GM12878 (cell line): ENCODE measurements around the gene OR5V1. TPM values are rescaled to one million over a fixed set of nuclear protein-coding genes. Genes with fewer than 3 reads are reported as not detected.

Source experiments
- ATAC-seq: fragments of 200-7000 bp; cut with Tn5 transposase; 3 replicates; pipeline ENCODE4 v1.9.1; 2020; ENCODE audit warnings: mild to moderate bottlenecking, moderate library complexity
- BruUV-seq: library from RNA; stranded (reverse); fragments of 400-500 nt; replicated peaks from 2 replicates; lab custom pipeline; 2021; lab: Mats Ljungman, UMichigan
- CTCF ChIA-PET: fragments of 300-600 bp; sonication (Branson Sonifier 250); formaldehyde crosslinking; extraction: SDS; loops from one replicate; lab custom pipeline; 2021; ENCODE audit warnings: inconsistent platforms; lab: Yijun Ruan, JAX
- POLR2A ChIA-PET: fragments of 350-600 bp; formaldehyde crosslinking; extraction: SDS; loops from one replicate; lab custom pipeline; 2021; ENCODE audit warnings: inconsistent platforms; lab: Charles Lee
- RAD21 ChIA-PET: fragments of 300-600 bp; sonication (Branson Sonifier 250); formaldehyde crosslinking; loops from one replicate; lab custom pipeline; 2023; ENCODE audit warnings: antibody characterized with exemption; ENCODE audit not compliant: unreplicated experiment; lab: Charles Lee
- SMC1A ChIA-PET: fragments of 300-600 bp; sonication (Branson Sonifier 250); formaldehyde crosslinking; loops from one replicate; lab custom pipeline; 2023; ENCODE audit not compliant: unreplicated experiment, uncharacterized antibody; lab: Charles Lee
- DNase-seq: peaks from one replicate; pipeline ENCODE4 v3.0.0-alpha.2; 2011; ENCODE audit warnings: low read depth, low spot score
- FAIRE-seq: peaks from 3 replicates; lab custom pipeline; 2011; peaks lifted over from hg19 to GRCh38; lab: Jason Lieb, UNC
- H2AFZ ChIP-seq: 2 replicates; pipeline ENCODE4 v1.6.0; 2011; ENCODE audit warnings: low read depth, low read length, control low read depth; ENCODE audit not compliant: control insufficient read depth
- H3K27ac ChIP-seq: 2 replicates; pipeline ENCODE4 v1.5.1; 2011; ENCODE audit warnings: control low read depth; ENCODE audit not compliant: control insufficient read depth, insufficient read depth
- H3K27me3 ChIP-seq, 2 experiments: replicated peaks in 1 of 2; 2 replicates each; pipeline versions ENCODE4 v1.6.0 to v1.6.1; 2011; ENCODE audit warnings: low read length in 1 of 2; ENCODE audit not compliant: control insufficient read depth in 2 of 2, insufficient read depth in 2 of 2
- H3K36me3 ChIP-seq, 2 experiments: 2 replicates each; pipeline ENCODE4 v1.5.1; 2011; ENCODE audit warnings: low read length in 1 of 2; ENCODE audit not compliant: control insufficient read depth in 2 of 2, insufficient read depth in 2 of 2
- H3K4me1 ChIP-seq: 2 replicates; pipeline ENCODE4 v1.6.1; 2011; ENCODE audit warnings: mild to moderate bottlenecking, low read length, moderate library complexity, mixed read lengths; ENCODE audit not compliant: control insufficient read depth, insufficient read depth
- H3K4me2 ChIP-seq: 2 replicates; pipeline ENCODE4 v1.6.0; 2011; ENCODE audit warnings: control low read depth; ENCODE audit not compliant: control insufficient read depth, insufficient read depth
- H3K4me3 ChIP-seq: fragments of 200-600 bp; sonication (generic); 2 replicates; pipeline ENCODE4 v1.5.1; 2016
- H3K79me2 ChIP-seq: 2 replicates; pipeline ENCODE4 v1.6.0; 2011; ENCODE audit warnings: low read length; ENCODE audit not compliant: control insufficient read depth, insufficient read depth
- H3K9ac ChIP-seq: 2 replicates; pipeline ENCODE4 v1.8.0; 2011; ENCODE audit warnings: low read length, control low read depth, mixed read lengths; ENCODE audit not compliant: control insufficient read depth, insufficient read depth
- H3K9me3 ChIP-seq: replicated peaks from 3 replicates; pipeline ENCODE4 v1.5.1; 2011; ENCODE audit warnings: mild to moderate bottlenecking, low read length; ENCODE audit not compliant: control insufficient read depth, insufficient read depth
- H4K20me1 ChIP-seq: 2 replicates; pipeline ENCODE4 v1.6.0; 2011; ENCODE audit not compliant: control insufficient read depth, insufficient read depth
- HDAC6 ChIP-seq: fragments of 200-600 bp; sonication (generic); IDR thresholded peaks from one replicate; pipeline ENCODE4 v1.8.0; 2017; ENCODE audit warnings: antibody characterized with exemption; ENCODE audit not compliant: unreplicated experiment
- KAT2A ChIP-seq: conservative IDR thresholded peaks from 2 replicates; pipeline ENCODE4 v1.6.1; 2011; ENCODE audit warnings: low read depth, low read length; ENCODE audit not compliant: control insufficient read depth
- RFX5 ChIP-seq: IDR thresholded peaks from 2 replicates; pipeline ENCODE4 v1.6.1; 2011; ENCODE audit warnings: low read depth, low read length, improper control_type of control experiment
- ZNF622 ChIP-seq: fragments of 450-650 bp; IDR thresholded peaks from 2 replicates; pipeline ENCODE4 v1.6.1; 2017; ENCODE audit warnings: mild to moderate bottlenecking, inconsistent platforms
- WGBS: methylation state at CpG from one replicate; pipeline ENCODE4 v1.1.6; 2016; ENCODE audit warnings: low lambda C conversion rate; ENCODE audit not compliant: insufficient replicate concordance, insufficient coverage; ENCODE audit errors: missing lambda C conversion rate; 5-methylcytosine and 5-hydroxymethylcytosine counted together
- in situ Hi-C: fragments of 300-500 bp; cut with MboI; formaldehyde crosslinking; loops from 9 replicates; pipeline ENCODE4 v1.14.3; 2018; ENCODE audit warnings: mixed read lengths
- intact Hi-C: fragments of 100-400 bp; cut with micrococcal nuclease; formaldehyde crosslinking; loops from one replicate; pipeline ENCODE4 v1.14.2; 2022; ENCODE audit not compliant: unreplicated experiment
- polyA plus RNA-seq, 11 experiments: library from polyadenylated mRNA; depleted of rRNA in 4 of 11; unstranded in 6 of 11; stranded (reverse) in 5 of 11; fragments of >200 nt; fragmentation: Nextera tagmentation in 4 of 11; fragmentation: Illumina TruSeq in 1 of 11; extraction: Ambion mirVana in 4 of 11; extraction: Trizol in 1 of 11; gene quantifications; 1 replicate in 1 of 11; 2 replicates in 10 of 11; pipeline versions ENCODE4 v1.2.1 to v1.2.3, GENCODE V29; 2011 to 2016; ENCODE audit warnings: inconsistent platforms in 2 of 11, missing spikeins in 2 of 11, low read depth in 1 of 11
- total RNA-seq, 4 experiments: library from RNA; depleted of rRNA in 3 of 4; stranded (reverse); fragments of >200 nt in 3 of 4; fragmentation: Illumina TruSeq in 1 of 4; extraction: Trizol in 1 of 4; gene quantifications; 2 replicates each; pipeline versions ENCODE4 v1.2.1 to v1.2.3, GENCODE V29; 2013 to 2021
- TF ChIP-seq, protein P1 (sequence below): fragments of 450-650 bp; IDR thresholded peaks from 2 replicates; pipeline ENCODE4 v1.6.1; 2017; ENCODE audit warnings: mild to moderate bottlenecking, moderate library complexity

Gene OR5V1
- total and polyA plus RNA-seq, 10 of the 15 experiments (the other 5 are each of a cell fraction or from before 2014, with no cell fraction given), result not detected

DNA sequence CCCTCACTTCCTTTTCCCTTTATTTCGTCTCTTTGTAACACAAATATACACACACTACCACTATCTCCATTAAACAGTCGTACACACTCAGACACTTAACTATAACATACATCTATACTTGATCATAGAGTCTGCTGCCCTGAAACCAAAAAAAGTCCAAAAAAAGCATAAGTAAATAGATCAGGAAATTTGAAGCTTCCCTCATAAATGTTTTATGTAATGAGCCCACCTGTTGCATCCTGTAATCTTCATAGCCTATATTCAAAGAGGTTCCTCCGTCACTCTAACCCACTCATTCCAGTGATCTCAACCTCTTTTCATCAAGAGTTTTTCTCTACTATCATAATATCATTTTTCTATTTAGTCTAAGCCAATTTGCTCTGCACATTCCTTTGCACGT is 19.9 kb upstream of the OR5V1 start:
- no peaks in the 10 kb centered on the region for H3K79me2 ChIP-seq
- no peaks in the 10 kb centered on the region for H3K4me1 ChIP-seq
- H2AFZ ChIP-seq, result no peak overlapping the region
- H3K36me3 ChIP-seq, result no peaks in the 10 kb centered on the region
- TF ChIP-seq, protein P1, sequence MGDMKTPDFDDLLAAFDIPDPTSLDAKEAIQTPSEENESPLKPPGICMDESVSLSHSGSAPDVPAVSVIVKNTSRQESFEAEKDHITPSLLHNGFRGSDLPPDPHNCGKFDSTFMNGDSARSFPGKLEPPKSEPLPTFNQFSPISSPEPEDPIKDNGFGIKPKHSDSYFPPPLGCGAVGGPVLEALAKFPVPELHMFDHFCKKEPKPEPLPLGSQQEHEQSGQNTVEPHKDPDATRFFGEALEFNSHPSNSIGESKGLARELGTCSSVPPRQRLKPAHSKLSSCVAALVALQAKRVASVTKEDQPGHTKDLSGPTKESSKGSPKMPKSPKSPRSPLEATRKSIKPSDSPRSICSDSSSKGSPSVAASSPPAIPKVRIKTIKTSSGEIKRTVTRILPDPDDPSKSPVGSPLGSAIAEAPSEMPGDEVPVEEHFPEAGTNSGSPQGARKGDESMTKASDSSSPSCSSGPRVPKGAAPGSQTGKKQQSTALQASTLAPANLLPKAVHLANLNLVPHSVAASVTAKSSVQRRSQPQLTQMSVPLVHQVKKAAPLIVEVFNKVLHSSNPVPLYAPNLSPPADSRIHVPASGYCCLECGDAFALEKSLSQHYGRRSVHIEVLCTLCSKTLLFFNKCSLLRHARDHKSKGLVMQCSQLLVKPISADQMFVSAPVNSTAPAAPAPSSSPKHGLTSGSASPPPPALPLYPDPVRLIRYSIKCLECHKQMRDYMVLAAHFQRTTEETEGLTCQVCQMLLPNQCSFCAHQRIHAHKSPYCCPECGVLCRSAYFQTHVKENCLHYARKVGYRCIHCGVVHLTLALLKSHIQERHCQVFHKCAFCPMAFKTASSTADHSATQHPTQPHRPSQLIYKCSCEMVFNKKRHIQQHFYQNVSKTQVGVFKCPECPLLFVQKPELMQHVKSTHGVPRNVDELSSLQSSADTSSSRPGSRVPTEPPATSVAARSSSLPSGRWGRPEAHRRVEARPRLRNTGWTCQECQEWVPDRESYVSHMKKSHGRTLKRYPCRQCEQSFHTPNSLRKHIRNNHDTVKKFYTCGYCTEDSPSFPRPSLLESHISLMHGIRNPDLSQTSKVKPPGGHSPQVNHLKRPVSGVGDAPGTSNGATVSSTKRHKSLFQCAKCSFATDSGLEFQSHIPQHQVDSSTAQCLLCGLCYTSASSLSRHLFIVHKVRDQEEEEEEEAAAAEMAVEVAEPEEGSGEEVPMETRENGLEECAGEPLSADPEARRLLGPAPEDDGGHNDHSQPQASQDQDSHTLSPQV, result no peak
- TF ChIP-seq ZNF622 (no peak), HDAC6 (no peak), KAT2A (no peak), RFX5 (no peak)
- TF ChIP-seq, all 136 proteins: peak for 0
- FAIRE-seq (no peak), DNase-seq (no peak), ATAC-seq (no peak)
- BruUV-seq, result no TSS peak
- WGBS, result 12% methylated on average over 4 of the region's 4 CpGs
- Histone ChIP-seq H3K27ac (no peak overlapping the region), H3K9ac (no peak overlapping the region), H3K4me3 (no peak overlapping the region), H3K27me3 (no peaks in the 10 kb centered on the region; a peak in 1 of 4 replicates), H4K20me1 (no peaks in the 10 kb centered on the region), H3K4me2 (no peak overlapping the region), H3K9me3 (no peaks in the 10 kb centered on the region)
- RAD21 ChIA-PET, result no interaction called here
- intact Hi-C loops, result no loop called here
- in situ Hi-C loops, result no loop called here
- SMC1A ChIA-PET, result interaction anchor here (0.7 kb wide), 1 partner anchor 262 kb away, joined by 3 read pairs; no protein-coding TSS in a partner anchor
- POLR2A ChIA-PET, result no interaction called here
- CTCF ChIA-PET, result no interaction called here
